ENCODE results near the gene ARMC2. TPM values are rescaled to one million over a fixed set of nuclear protein-coding genes. Genes with fewer than 3 reads are reported as not detected.

Gene ARMC2
- polyA plus RNA-seq, 3 donors, result 1.7 to 7.4 (median 3.5) TPM

DNA sequence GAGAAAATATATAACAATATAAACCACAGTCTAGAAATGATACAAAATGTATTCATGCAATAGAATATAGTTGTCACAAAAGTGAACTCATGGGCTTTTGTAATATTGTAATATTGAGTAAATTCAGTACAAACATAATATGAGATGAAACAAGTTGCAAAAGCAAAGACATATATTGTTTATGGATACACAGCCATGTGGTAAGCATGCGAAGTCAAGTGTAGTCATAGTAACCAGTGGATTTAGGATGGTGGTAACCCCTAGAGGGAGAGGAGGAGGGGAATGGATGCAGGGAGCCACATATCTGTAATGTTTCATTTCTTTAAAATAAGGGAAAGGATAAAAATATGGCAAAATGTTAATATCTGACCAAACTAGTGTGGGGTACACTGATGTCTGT lies 47.3 kb downstream of the ARMC2 start:
- no peaks in the 10 kb centered on the region for H3K9me3 ChIP-seq (replicated peaks in 1 of 2; ENCODE audit: control insufficient read depth in 1 of 2, insufficient read depth in 1 of 2, low read length in 2 of 2)
- DNase-seq, result peak; percentile 65 to 83 (median 68)
- H3K9me3 Mint-ChIP-seq, result peaks cover 0 to 2% (median 0%) of the 10 kb centered on the region in 7 donors
- H3K4me1 ChIP-seq (ENCODE audit: control insufficient read depth in 1 of 2, insufficient read depth in 2 of 2, low read length in 2 of 2), result peaks cover 28 to 46% of the 10 kb centered on the region in 2 donors
- peak overlapping the region; percentile 30 to 82 for H3K27ac ChIP-seq (ENCODE audit: low read depth in 1 of 2, low read length in 2 of 2)
- H3K27ac Mint-ChIP-seq, result peak overlapping the region; percentile 92 to 99 (median 98)
- H3K36me3 Mint-ChIP-seq, result peaks cover 0 to 3% of the 10 kb centered on the region in 2 donors
- peak overlapping the region; percentile 60 for H3K4me2 ChIP-seq (replicated peaks; ENCODE audit: extremely low read depth, low read length, poor library complexity, severe bottlenecking)
- TF ChIP-seq, protein P1, sequence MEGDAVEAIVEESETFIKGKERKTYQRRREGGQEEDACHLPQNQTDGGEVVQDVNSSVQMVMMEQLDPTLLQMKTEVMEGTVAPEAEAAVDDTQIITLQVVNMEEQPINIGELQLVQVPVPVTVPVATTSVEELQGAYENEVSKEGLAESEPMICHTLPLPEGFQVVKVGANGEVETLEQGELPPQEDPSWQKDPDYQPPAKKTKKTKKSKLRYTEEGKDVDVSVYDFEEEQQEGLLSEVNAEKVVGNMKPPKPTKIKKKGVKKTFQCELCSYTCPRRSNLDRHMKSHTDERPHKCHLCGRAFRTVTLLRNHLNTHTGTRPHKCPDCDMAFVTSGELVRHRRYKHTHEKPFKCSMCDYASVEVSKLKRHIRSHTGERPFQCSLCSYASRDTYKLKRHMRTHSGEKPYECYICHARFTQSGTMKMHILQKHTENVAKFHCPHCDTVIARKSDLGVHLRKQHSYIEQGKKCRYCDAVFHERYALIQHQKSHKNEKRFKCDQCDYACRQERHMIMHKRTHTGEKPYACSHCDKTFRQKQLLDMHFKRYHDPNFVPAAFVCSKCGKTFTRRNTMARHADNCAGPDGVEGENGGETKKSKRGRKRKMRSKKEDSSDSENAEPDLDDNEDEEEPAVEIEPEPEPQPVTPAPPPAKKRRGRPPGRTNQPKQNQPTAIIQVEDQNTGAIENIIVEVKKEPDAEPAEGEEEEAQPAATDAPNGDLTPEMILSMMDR (IDR thresholded peaks at IDR 0.05), result no peak
- H3K9ac ChIP-seq (ENCODE audit: insufficient read depth, low read length, poor library complexity, severe bottlenecking), result no peak overlapping the region
- H4K20me1 ChIP-seq (ENCODE audit: insufficient read depth, low read length), result no peaks in the 10 kb centered on the region
- no peaks in the 10 kb centered on the region for H3K79me2 ChIP-seq (ENCODE audit: insufficient read depth, low read length)
- peaks cover 33% of the 10 kb centered on the region for H3K4me1 Mint-ChIP-seq
- no peaks in the 10 kb centered on the region for H3K36me3 ChIP-seq (replicated peaks in 1 of 2; ENCODE audit: control insufficient read depth in 1 of 2, insufficient read depth in 2 of 2, low read length in 2 of 2)
- H2AFZ ChIP-seq (ENCODE audit: insufficient read depth, low read depth, low read length, poor library complexity, severe bottlenecking), result no peak overlapping the region
- intact Hi-C loops (cut with micrococcal nuclease), result loop anchor here in 1 of 2 donors (10.0 kb wide), 2 partner anchors 69 to 111 kb away; no protein-coding TSS in a partner anchor
- peak overlapping the region in 1 of 3 experiments; percentile 14 for H3K4me3 ChIP-seq (replicated peaks in 1 of 3; ENCODE audit: low read depth in 2 of 3, low read length in 3 of 3)
- peak overlapping the region in 1 of 2 donors; percentile 64 for H3K4me3 Mint-ChIP-seq
- H3K27me3 Mint-ChIP-seq (ENCODE audit: low read depth in 3 of 3), result peaks cover 0 to 1% (median 0%) of the 10 kb centered on the region in 3 donors
- 33% methylated on average over 1 of the region's 1 CpG for WGBS (ENCODE audit: insufficient coverage)
- H3K27me3 ChIP-seq (ENCODE audit: control insufficient read depth in 2 of 2, insufficient read depth in 2 of 2, low read length in 2 of 2), result no peaks in the 10 kb centered on the region

GRCh38 chr6:108896111-108896661 lies 48.0 kb downstream of the ARMC2 start:
- Histone ChIP-seq H2AFZ (ENCODE audit: insufficient read depth, low read depth, low read length, poor library complexity, severe bottlenecking) (no peak overlapping the region), H3K9me3 (replicated peaks in 1 of 2; ENCODE audit: control insufficient read depth in 1 of 2, insufficient read depth in 1 of 2, low read length in 2 of 2) (no peaks in the 10 kb centered on the region), H3K36me3 (replicated peaks in 1 of 2; ENCODE audit: control insufficient read depth in 1 of 2, insufficient read depth in 2 of 2, low read length in 2 of 2) (no peaks in the 10 kb centered on the region), H3K4me1 (ENCODE audit: control insufficient read depth in 1 of 2, insufficient read depth in 2 of 2, low read length in 2 of 2) (peaks cover 33 to 51% of the 10 kb centered on the region in 2 donors), H3K79me2 (ENCODE audit: insufficient read depth, low read length) (no peaks in the 10 kb centered on the region), H3K4me2 (replicated peaks; ENCODE audit: extremely low read depth, low read length, poor library complexity, severe bottlenecking) (peak overlapping the region; percentile 60), H3K27ac (ENCODE audit: low read depth in 1 of 2, low read length in 2 of 2) (peak overlapping the region; percentile 67 to 82), H3K9ac (ENCODE audit: insufficient read depth, low read length, poor library complexity, severe bottlenecking) (no peak overlapping the region), H3K27me3 (ENCODE audit: control insufficient read depth in 2 of 2, insufficient read depth in 2 of 2, low read length in 2 of 2) (no peaks in the 10 kb centered on the region), H3K4me3 (replicated peaks in 1 of 3; ENCODE audit: low read depth in 2 of 3, low read length in 3 of 3) (peak overlapping the region in 2 of 3 experiments; percentile 12 to 47), H4K20me1 (ENCODE audit: insufficient read depth, low read length) (no peaks in the 10 kb centered on the region)
- H3K4me3 Mint-ChIP-seq, result peak overlapping the region; percentile 8 to 76
- TF ChIP-seq, protein P1 (IDR thresholded peaks at IDR 0.05), result no peak
- peaks cover 0 to 2% (median 0%) of the 10 kb centered on the region in 7 donors for H3K9me3 Mint-ChIP-seq
- H3K27ac Mint-ChIP-seq, result peak overlapping the region; percentile 92 to 99 (median 98)
- peaks cover 38% of the 10 kb centered on the region for H3K4me1 Mint-ChIP-seq
- peak; percentile 83 to 97 (median 90) for DNase-seq
- intact Hi-C loops (cut with micrococcal nuclease), result loop anchor here in 1 of 2 donors (10.0 kb wide), 2 partner anchors 69 to 111 kb away; no protein-coding TSS in a partner anchor
- peaks cover 0 to 3% of the 10 kb centered on the region in 2 donors for H3K36me3 Mint-ChIP-seq
- no CpG with 5 or more reads among the region's 3 CpGs for WGBS (ENCODE audit: insufficient coverage)
- peaks cover 0 to 1% (median 0%) of the 10 kb centered on the region in 3 donors for H3K27me3 Mint-ChIP-seq (ENCODE audit: low read depth in 3 of 3)

All from CD14-positive monocyte (primary cell).